HEK293T (cell line): ENCODE results near the gene FLT3.

Source experiments
- L3MBTL2 ChIP-seq: fragments of 450-650 bp; conservative IDR thresholded peaks from 2 replicates; pipeline ENCODE4 v1.6.1; 2016; ENCODE audit warnings: mild to moderate bottlenecking
- SP1 ChIP-seq: fragments of 450-650 bp; IDR thresholded peaks from 2 replicates; pipeline ENCODE4 v1.6.1; 2017

- TF ChIP-seq SP1 (no peak), L3MBTL2 (no peak)
These were observed 133.7 kb downstream of the FLT3 start for GRCh38 chr13:27966641-27967202.
